H1 (cell line): Measurements from ENCODE around the gene SPSB3. TPM values are rescaled to one million over a fixed set of nuclear protein-coding genes. Genes with fewer than 3 reads are reported as not detected.
"Not testable (repeated sequence)": the region's sequence is repeated elsewhere in the genome, so short reads cannot be mapped to it uniquely, and the experiment has no call there.

Experiments
- CTCF ChIA-PET: fragments of 300-600 bp; sonication (Branson Sonifier 250); formaldehyde crosslinking; loops from one replicate; lab custom pipeline; 2021; ENCODE audit not compliant: partially characterized antibody; lab: Charles Lee
- POLR2A ChIA-PET: fragments of 300-600 bp; sonication (Branson Sonifier 250); formaldehyde crosslinking; loops from one replicate; lab custom pipeline; 2021; ENCODE audit warnings: inconsistent platforms; ENCODE audit not compliant: partially characterized antibody; lab: Charles Lee
- DNase-seq, 2 experiments: peaks; one replicate each; pipeline versions ENCODE4 v3.0.0 to v3.0.0-alpha.2; 2010 to 2022; ENCODE audit warnings: low spot score in 2 of 2, low read depth in 1 of 2, mixed read lengths in 1 of 2
- FAIRE-seq: peaks from 2 replicates; lab custom pipeline; 2011; peaks lifted over from hg19 to GRCh38; lab: Jason Lieb, UNC
- H2AFZ ChIP-seq: 2 replicates; pipeline ENCODE4 v1.8.1; 2012; ENCODE audit warnings: low read length, inconsistent platforms
- H2AK5ac ChIP-seq: 2 replicates; pipeline ENCODE4 v1.6.1; 2013; ENCODE audit warnings: low read depth, low read length
- H2BK120ac ChIP-seq: replicated peaks from 2 replicates; pipeline ENCODE3; 2013; ENCODE audit warnings: low read depth, low read length, inconsistent platforms
- H2BK12ac ChIP-seq: 2 replicates; pipeline ENCODE4 v1.6.1; 2013; ENCODE audit warnings: low read depth, low read length
- H2BK15ac ChIP-seq: 2 replicates; pipeline ENCODE4 v1.6.1; 2013; ENCODE audit warnings: low read length
- H2BK20ac ChIP-seq: 2 replicates; pipeline ENCODE4 v1.6.1; 2013; ENCODE audit warnings: low read length
- H2BK5ac ChIP-seq: 2 replicates; pipeline ENCODE4 v1.6.1; 2013; ENCODE audit warnings: low read depth, low read length
- H3K14ac ChIP-seq: 2 replicates; pipeline ENCODE4 v1.6.1; 2013; ENCODE audit warnings: inconsistent platforms; ENCODE audit not compliant: insufficient read length
- H3K18ac ChIP-seq: 2 replicates; pipeline ENCODE4 v1.6.1; 2013; ENCODE audit warnings: low read length; ENCODE audit errors: extremely low read depth
- H3K23ac ChIP-seq: 2 replicates; pipeline ENCODE4 v1.6.1; 2013; ENCODE audit warnings: inconsistent platforms; ENCODE audit not compliant: insufficient read length
- H3K23me2 ChIP-seq: 2 replicates; pipeline ENCODE4 v1.6.1; 2013; ENCODE audit warnings: low read depth, low read length
- H3K27ac ChIP-seq: 2 replicates; pipeline ENCODE4 v1.6.1; 2011; ENCODE audit warnings: low read depth, low read length, inconsistent platforms
- H3K27me3 ChIP-seq, 4 experiments: replicated peaks in 1 of 4; 1 replicate in 1 of 4; 2 replicates in 3 of 4; pipeline versions ENCODE4 v1.6.1 to v1.8.1; 2011 to 2013; ENCODE audit warnings: low read length in 3 of 4, mild to moderate bottlenecking in 3 of 4, inconsistent platforms in 2 of 4, mixed read lengths in 2 of 4, moderate library complexity in 1 of 4; ENCODE audit not compliant: control insufficient read depth in 3 of 4, insufficient read depth in 3 of 4; ENCODE audit errors: extremely low read depth in 1 of 4
- H3K36me3 ChIP-seq, 4 experiments: 2 replicates each; pipeline versions ENCODE4 v1.6.1 to v1.8.1; 2011 to 2013; ENCODE audit warnings: mild to moderate bottlenecking in 4 of 4, low read length in 3 of 4, moderate library complexity in 2 of 4, control low read depth in 1 of 4, inconsistent platforms in 1 of 4; ENCODE audit not compliant: insufficient read depth in 4 of 4, control insufficient read depth in 2 of 4
- H3K4ac ChIP-seq: replicated peaks from 2 replicates; pipeline ENCODE3; 2013; ENCODE audit warnings: low read length, low read depth, mixed read lengths, inconsistent platforms; ENCODE audit not compliant: insufficient read length
- H3K4me1 ChIP-seq, 4 experiments: replicated peaks in 1 of 4; 1 replicate in 1 of 4; 2 replicates in 3 of 4; pipeline versions ENCODE4 v1.6.1 to v1.8.1; 2011 to 2013; ENCODE audit warnings: low read length in 3 of 4, inconsistent platforms in 2 of 4, mixed read lengths in 1 of 4; ENCODE audit not compliant: insufficient read depth in 4 of 4, control insufficient read depth in 3 of 4
- H3K4me2 ChIP-seq, 2 experiments: 2 replicates each; pipeline versions ENCODE4 v1.6.1 to v1.8.1; 2011 to 2013; ENCODE audit warnings: low read depth in 2 of 2, low read length in 2 of 2, control low read depth in 1 of 2, inconsistent platforms in 1 of 2, mild to moderate bottlenecking in 1 of 2; ENCODE audit not compliant: insufficient read depth in 1 of 2
- H3K4me3 ChIP-seq, 4 experiments: fragments of 200-600, 300-600 bp in 1 of 4; sonication (generic), shearing (Covaris generic), sonication (Bioruptor Twin) in 1 of 4; 2 replicates each; pipeline versions ENCODE4 v1.5.1 to v1.8.1; 2011 to 2016; ENCODE audit warnings: low read length in 4 of 4, low read depth in 3 of 4, control low read depth in 2 of 4, inconsistent platforms in 2 of 4, mild to moderate bottlenecking in 2 of 4, mixed read lengths in 1 of 4, moderate library complexity in 1 of 4; ENCODE audit not compliant: insufficient read depth in 2 of 4; ENCODE audit errors: extremely low read depth in 1 of 4
- H3K56ac ChIP-seq: replicated peaks from 2 replicates; pipeline ENCODE3; 2013; ENCODE audit warnings: low read depth, mild to moderate bottlenecking, mixed read lengths, low read length, inconsistent platforms; ENCODE audit not compliant: insufficient read length
- H3K79me1 ChIP-seq: 2 replicates; pipeline ENCODE4 v1.6.1; 2013; ENCODE audit warnings: low read depth, low read length, control low read depth
- H3K79me2 ChIP-seq, 2 experiments: 2 replicates each; pipeline versions ENCODE4 v1.6.1 to v1.8.1; 2012 to 2013; ENCODE audit warnings: low read length in 2 of 2, mild to moderate bottlenecking in 2 of 2, inconsistent platforms in 1 of 2; ENCODE audit not compliant: insufficient read depth in 2 of 2, control insufficient read depth in 1 of 2
- H3K9ac ChIP-seq, 4 experiments: replicated peaks in 1 of 4; 1 replicate in 1 of 4; 2 replicates in 3 of 4; pipeline versions ENCODE4 v1.6.1 to v1.8.1; 2011 to 2013; ENCODE audit warnings: low read depth in 3 of 4, low read length in 3 of 4, control low read depth in 2 of 4, mild to moderate bottlenecking in 2 of 4, moderate library complexity in 2 of 4, inconsistent platforms in 1 of 4; ENCODE audit errors: extremely low read depth in 1 of 4
- H3K9me3 ChIP-seq, 2 experiments: 2 replicates each; pipeline versions ENCODE4 v1.6.1 to v1.8.1; 2012 to 2013; ENCODE audit warnings: mild to moderate bottlenecking in 2 of 2, moderate library complexity in 2 of 2, control low read depth in 1 of 2, inconsistent platforms in 1 of 2, low read depth in 1 of 2, low read length in 1 of 2, mixed read lengths in 1 of 2; ENCODE audit not compliant: insufficient read depth in 2 of 2
- H4K20me1 ChIP-seq, 2 experiments: replicated peaks in 1 of 2; 2 replicates each; pipeline versions ENCODE3 to v1.8.1; 2011 to 2013; ENCODE audit warnings: inconsistent platforms in 2 of 2, low read length in 2 of 2, mild to moderate bottlenecking in 1 of 2; ENCODE audit not compliant: insufficient read depth in 2 of 2, control insufficient read depth in 1 of 2
- H4K5ac ChIP-seq: 2 replicates; pipeline ENCODE4 v1.6.1; 2013; ENCODE audit warnings: low read length, low read depth, mixed read lengths, inconsistent platforms; ENCODE audit not compliant: insufficient read length
- H4K8ac ChIP-seq: 2 replicates; pipeline ENCODE4 v1.8.0; 2013; ENCODE audit warnings: mild to moderate bottlenecking, moderate library complexity, low read length, inconsistent platforms; ENCODE audit not compliant: insufficient read depth; ENCODE audit errors: extremely low read depth
- H4K91ac ChIP-seq: replicated peaks from 2 replicates; pipeline ENCODE3; 2013; ENCODE audit warnings: low read length, mixed read lengths, inconsistent platforms; ENCODE audit not compliant: insufficient read length
- WGBS, 2 experiments: shearing (Covaris generic) in 1 of 2; methylation state at CpG; one replicate each; pipeline versions ENCODE4 v1.1.6 to v1.1.7; 2013 to 2015; ENCODE audit warnings: low lambda C conversion rate in 2 of 2, mixed read lengths in 2 of 2, inconsistent platforms in 1 of 2, low coverage in 1 of 2, missing lambda C conversion rate in 1 of 2; ENCODE audit not compliant: insufficient replicate concordance in 2 of 2, insufficient coverage in 1 of 2, insufficient read length in 1 of 2; ENCODE audit errors: extremely low coverage in 1 of 2, missing lambda C conversion rate in 1 of 2; 5-methylcytosine and 5-hydroxymethylcytosine counted together
- polyA plus RNA-seq, 7 experiments: library from polyadenylated mRNA; depleted of rRNA in 3 of 7; stranded (reverse) in 5 of 7; unstranded in 2 of 7; fragments of >200 nt in 5 of 7; fragments of 200-250 nt in 2 of 7; gene quantifications; 1 replicate in 5 of 7; 2 replicates in 1 of 7; 4 replicates in 1 of 7; pipeline versions ENCODE4 v1.2.1 to v1.2.3, GENCODE V29; 2011 to 2013; ENCODE audit warnings: missing spikeins in 2 of 7, mixed read lengths in 2 of 7
- total RNA-seq: library from RNA; stranded (reverse); fragmentation: NEBNext Ultra II Directional; extraction: Animal tissue kit (Norgen Biotek cat#: 25700); gene quantifications from 2 replicates; pipeline ENCODE4 v1.2.1, GENCODE V29; 2021

SPSB3 gene
- total and polyA plus RNA-seq, 2 of the 8 experiments (the other 6 are each of a cell fraction or from before 2014, with no cell fraction given): 22.5 to 37.8 TPM

DNA sequence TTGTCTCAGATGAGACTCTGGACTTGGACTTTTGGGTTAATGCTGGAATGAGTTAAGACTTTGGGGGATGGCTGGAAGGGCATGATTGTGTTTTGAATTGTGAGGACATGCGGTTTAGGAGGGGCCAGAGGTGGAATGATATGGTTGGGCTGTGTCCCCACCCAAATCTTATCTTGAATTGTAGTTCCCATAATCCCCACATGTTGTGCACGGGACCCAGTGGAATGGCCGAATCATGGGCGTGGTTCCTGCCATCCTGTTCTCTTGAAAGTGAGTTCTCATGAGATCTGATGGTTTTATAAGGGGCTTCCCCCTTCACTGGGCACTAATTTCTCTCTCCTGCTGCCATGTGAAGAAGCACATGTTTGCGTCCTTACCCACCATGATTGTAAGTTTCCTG lies 16.9 kb upstream of the SPSB3 start:
- H3K4me1 ChIP-seq, H3K18ac ChIP-seq, H2BK15ac ChIP-seq, H3K79me2 ChIP-seq, CTCF ChIA-PET, H4K5ac ChIP-seq, H4K8ac ChIP-seq, H3K9ac ChIP-seq, POLR2A ChIA-PET, H2BK12ac ChIP-seq, H2AK5ac ChIP-seq, H3K27ac ChIP-seq, FAIRE-seq, H4K91ac ChIP-seq, H3K79me1 ChIP-seq, H2BK20ac ChIP-seq, DNase-seq, H3K23ac ChIP-seq, H3K23me2 ChIP-seq, H3K4me2 ChIP-seq, H3K56ac ChIP-seq, H4K20me1 ChIP-seq, H3K4me3 ChIP-seq, H3K36me3 ChIP-seq, H2BK5ac ChIP-seq, H3K14ac ChIP-seq, H3K27me3 ChIP-seq, H3K4ac ChIP-seq, H2AFZ ChIP-seq, H2BK120ac ChIP-seq: not testable (repeated sequence)
- H3K9me3 ChIP-seq: peaks cover 29% of the 10 kb centered on the region in 2 experiments
- 69% methylated on average over 5 of the region's 5 CpGs; no CpG with 5 or more reads in 1 of the 2 experiments for WGBS, 2 experiments
